HEK293 (cell line): ENCODE data around the gene PSMC1.
"Not testable (repeated sequence)": the region's sequence is repeated elsewhere in the genome, so short reads cannot be mapped to it uniquely, and the experiment has no call there.

Experiments
- CTCF ChIA-PET: fragments of 350-600 bp; formaldehyde crosslinking; extraction: SDS; loops from one replicate; lab custom pipeline; 2021; ENCODE audit warnings: antibody characterized with exemption; lab: Yijun Ruan, JAX
- POLR2A ChIA-PET: fragments of 300-600 bp; formaldehyde crosslinking; extraction: SDS; loops from one replicate; lab custom pipeline; 2020; ENCODE audit warnings: antibody characterized with exemption, inconsistent platforms; lab: Yijun Ruan, JAX
- H3K27ac ChIP-seq: fragments of 200-500 bp; sonication (Bioruptor generic); 2 replicates; pipeline ENCODE4 v1.5.1; 2014; ENCODE audit warnings: low read depth, low read length, control low read depth, inconsistent platforms; ENCODE audit errors: extremely low read depth
- H3K36me3 ChIP-seq, 2 experiments: fragments of 200-500 bp in 1 of 2; sonication (Bioruptor generic) in 1 of 2; 1 replicate in 1 of 2; 2 replicates in 1 of 2; pipeline ENCODE4 v1.5.1; 2014 to 2017; ENCODE audit warnings: inconsistent platforms in 2 of 2, low read length in 2 of 2; ENCODE audit not compliant: control insufficient read depth in 2 of 2, insufficient read depth in 1 of 2
- H3K4me1 ChIP-seq: fragments of 200-500 bp; sonication (Bioruptor generic); 2 replicates; pipeline ENCODE4 v1.5.1; 2014; ENCODE audit warnings: mild to moderate bottlenecking, low read length, inconsistent platforms; ENCODE audit not compliant: control insufficient read depth, insufficient read depth
- H3K4me3 ChIP-seq: 2 replicates; pipeline ENCODE4 v1.5.1; 2011; ENCODE audit warnings: low read depth, mild to moderate bottlenecking, control low read depth, low read length, moderate library complexity
- H3K9me3 ChIP-seq: fragments of 200-500 bp; sonication (Bioruptor generic); 2 replicates; pipeline ENCODE4 v1.5.1; 2014; ENCODE audit warnings: low read depth, low read length, inconsistent platforms; ENCODE audit not compliant: control insufficient read depth, insufficient read depth
- FEZF1 ChIP-seq: fragments of 450-650 bp; formaldehyde crosslinking; IDR thresholded peaks from 2 replicates; pipeline ENCODE4 v1.5.1; 2016; ENCODE audit warnings: missing biosample characterization, missing genetic modification characterization
- GLIS1 ChIP-seq: fragments of 450-650 bp; formaldehyde crosslinking; IDR thresholded peaks from 2 replicates; pipeline ENCODE4 v1.5.1; 2016; ENCODE audit warnings: missing biosample characterization, missing genetic modification characterization
- PRDM6 ChIP-seq: fragments of 450-650 bp; formaldehyde crosslinking; IDR thresholded peaks from 2 replicates; pipeline ENCODE4 v1.5.1; 2017; ENCODE audit warnings: missing biosample characterization, missing genetic modification characterization
- SCRT1 ChIP-seq: fragments of 450-650 bp; formaldehyde crosslinking; IDR thresholded peaks from 2 replicates; pipeline ENCODE4 v1.5.1; 2016; ENCODE audit warnings: missing biosample characterization, missing genetic modification characterization, borderline replicate concordance
- ZFHX2 ChIP-seq: fragments of 450-650 bp; formaldehyde crosslinking; conservative IDR thresholded peaks from 2 replicates; pipeline ENCODE4 v1.5.1; 2016; ENCODE audit warnings: missing biosample characterization, missing genetic modification characterization
- ZNF211 ChIP-seq: fragments of 450-650 bp; formaldehyde crosslinking; IDR thresholded peaks from 2 replicates; pipeline ENCODE4 v1.5.1; 2016; ENCODE audit warnings: low read depth, missing biosample characterization, missing genetic modification characterization
- ZNF266 ChIP-seq: fragments of 450-650 bp; formaldehyde crosslinking; IDR thresholded peaks from 2 replicates; pipeline ENCODE4 v1.5.1; 2016; ENCODE audit warnings: missing biosample characterization, missing genetic modification characterization, low read depth
- ZNF341 ChIP-seq: fragments of 450-650 bp; formaldehyde crosslinking; IDR thresholded peaks from 2 replicates; pipeline ENCODE4; 2016; ENCODE audit warnings: low read depth, missing biosample characterization, missing genetic modification characterization
- ZNF391 ChIP-seq: fragments of 450-650 bp; formaldehyde crosslinking; IDR thresholded peaks from 2 replicates; pipeline ENCODE4 v1.5.1; 2016; ENCODE audit warnings: low read depth, missing biosample characterization, missing genetic modification characterization, borderline replicate concordance
- ZNF398 ChIP-seq: fragments of 450-650 bp; formaldehyde crosslinking; IDR thresholded peaks from 2 replicates; pipeline ENCODE4 v1.5.1; 2017; ENCODE audit warnings: missing biosample characterization, missing genetic modification characterization
- ZNF416 ChIP-seq: fragments of 450-650 bp; formaldehyde crosslinking; IDR thresholded peaks from 2 replicates; pipeline ENCODE4 v1.5.1; 2016; ENCODE audit warnings: missing biosample characterization, missing genetic modification characterization
- ZNF48 ChIP-seq: fragments of 450-650 bp; formaldehyde crosslinking; IDR thresholded peaks from 2 replicates; pipeline ENCODE4 v1.5.1; 2016; ENCODE audit warnings: missing biosample characterization, missing genetic modification characterization
- ZNF558 ChIP-seq: fragments of 450-650 bp; formaldehyde crosslinking; IDR thresholded peaks from 2 replicates; pipeline ENCODE4 v1.5.1; 2016; ENCODE audit warnings: missing biosample characterization, missing genetic modification characterization
- ZSCAN30 ChIP-seq: fragments of 450-650 bp; IDR thresholded peaks from 2 replicates; pipeline ENCODE4 v1.5.1; 2018; ENCODE audit warnings: missing biosample characterization, mild to moderate bottlenecking, missing genetic modification characterization, moderate library complexity
- TF ChIP-seq, protein P1 (sequence below): fragments of 450-650 bp; formaldehyde crosslinking; IDR thresholded peaks from 2 replicates; pipeline ENCODE4 v1.5.1; 2016; ENCODE audit warnings: missing biosample characterization, missing genetic modification characterization

The PSMC1 gene

DNA sequence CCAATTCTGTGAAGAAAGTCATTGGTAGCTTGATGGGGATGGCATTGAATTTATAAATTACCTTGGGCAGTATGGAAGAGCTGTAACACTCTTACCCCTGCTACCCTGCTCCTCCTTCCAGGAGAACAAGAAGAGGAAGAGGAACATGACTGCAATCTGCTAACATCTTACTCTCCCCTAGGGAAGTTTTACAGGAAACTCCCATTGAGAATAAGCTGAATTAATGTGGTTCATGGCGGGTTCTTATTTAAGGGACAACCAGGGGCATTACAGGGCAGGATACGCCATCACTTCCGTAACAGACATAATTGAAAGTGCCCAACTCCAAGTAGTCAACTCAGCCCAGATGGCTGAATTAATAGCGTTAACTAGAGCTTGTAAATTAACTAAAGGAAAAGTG lies 9.4 kb upstream of the PSMC1 start (continued):
- TF ChIP-seq ZNF416 (tag by site-specific recombination) (no peak), ZNF558 (tag by site-specific recombination) (no peak), ZNF341 (tag by site-specific recombination) (no peak)
- TF ChIP-seq, all 188 proteins: peak for 0

- not testable (repeated sequence) for H3K4me1 ChIP-seq, H3K36me3 ChIP-seq, H3K4me3 ChIP-seq, H3K9me3 ChIP-seq, H3K27ac ChIP-seq
- ChIA-PET POLR2A (interaction anchor here (1.1 kb wide), 1 partner anchor 9 kb away, joined by 3 read pairs; the partner anchor contains the start of gene PSMC1), CTCF (interaction anchor here (0.6 to 1.2 kb wide), 4 partner anchors 12 to 490 kb away, joined by 3 to 6 read pairs (median 4); no protein-coding TSS in a partner anchor)
These were observed 8.9 kb upstream of the PSMC1 start for GRCh38 chr14:90247441-90247840.

DNA sequence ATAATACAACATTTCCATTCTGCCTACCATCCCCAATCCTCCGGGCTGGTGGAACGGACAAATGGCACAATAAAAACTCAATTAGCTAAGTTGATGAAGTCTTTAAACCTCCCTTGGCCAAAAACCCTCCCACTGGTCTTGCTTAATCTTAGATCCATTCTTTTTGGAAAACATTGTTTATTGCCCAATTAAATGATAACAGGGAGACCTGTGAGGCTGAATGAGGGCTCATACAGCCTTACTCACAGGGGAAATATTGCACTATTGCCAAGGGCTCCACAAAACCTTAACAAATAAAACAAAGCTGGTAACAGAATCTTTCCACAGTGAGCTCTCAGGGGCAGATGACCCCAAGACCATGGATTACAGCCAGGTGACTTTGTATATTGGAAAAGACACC lies 7.8 kb upstream of the PSMC1 start:
- ChIA-PET CTCF (no interaction called here), POLR2A (no interaction called here)
- Histone ChIP-seq H3K4me1 (no peaks in the 10 kb centered on the region), H3K36me3 (no peaks in the 10 kb centered on the region), H3K4me3 (no peak overlapping the region), H3K9me3 (no peaks in the 10 kb centered on the region), H3K27ac (no peak overlapping the region)
- no peak for TF ChIP-seq ZNF211 (tag by site-specific recombination)
- peak; percentile 53 for TF ChIP-seq PRDM6 (tag by site-specific recombination)
- peak; percentile 62; the same call in 1 of the 2 replicates for TF ChIP-seq SCRT1 (tag by site-specific recombination)
- no peak for TF ChIP-seq ZNF398 (tag by site-specific recombination)
- TF ChIP-seq ZFHX2 (tag by site-specific recombination) = peak; percentile 24; the same call in 1 of the 2 replicates
- TF ChIP-seq ZSCAN30 = 0 out of 2 replicates have a peak, but pooled peaks have one; percentile 45
- 0 out of 2 replicates have a peak, but pooled peaks have one; percentile 34 for TF ChIP-seq FEZF1 (tag by site-specific recombination)
- TF ChIP-seq, protein P1, sequence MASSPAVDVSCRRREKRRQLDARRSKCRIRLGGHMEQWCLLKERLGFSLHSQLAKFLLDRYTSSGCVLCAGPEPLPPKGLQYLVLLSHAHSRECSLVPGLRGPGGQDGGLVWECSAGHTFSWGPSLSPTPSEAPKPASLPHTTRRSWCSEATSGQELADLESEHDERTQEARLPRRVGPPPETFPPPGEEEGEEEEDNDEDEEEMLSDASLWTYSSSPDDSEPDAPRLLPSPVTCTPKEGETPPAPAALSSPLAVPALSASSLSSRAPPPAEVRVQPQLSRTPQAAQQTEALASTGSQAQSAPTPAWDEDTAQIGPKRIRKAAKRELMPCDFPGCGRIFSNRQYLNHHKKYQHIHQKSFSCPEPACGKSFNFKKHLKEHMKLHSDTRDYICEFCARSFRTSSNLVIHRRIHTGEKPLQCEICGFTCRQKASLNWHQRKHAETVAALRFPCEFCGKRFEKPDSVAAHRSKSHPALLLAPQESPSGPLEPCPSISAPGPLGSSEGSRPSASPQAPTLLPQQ (tag by site-specific recombination) = no peak
- TF ChIP-seq ZNF391 (tag by site-specific recombination) = no peak
- TF ChIP-seq GLIS1 (tag by site-specific recombination) = 0 out of 2 replicates have a peak, but pooled peaks have one; percentile 37
- TF ChIP-seq ZNF266 (tag by site-specific recombination) = no peak

DNA sequence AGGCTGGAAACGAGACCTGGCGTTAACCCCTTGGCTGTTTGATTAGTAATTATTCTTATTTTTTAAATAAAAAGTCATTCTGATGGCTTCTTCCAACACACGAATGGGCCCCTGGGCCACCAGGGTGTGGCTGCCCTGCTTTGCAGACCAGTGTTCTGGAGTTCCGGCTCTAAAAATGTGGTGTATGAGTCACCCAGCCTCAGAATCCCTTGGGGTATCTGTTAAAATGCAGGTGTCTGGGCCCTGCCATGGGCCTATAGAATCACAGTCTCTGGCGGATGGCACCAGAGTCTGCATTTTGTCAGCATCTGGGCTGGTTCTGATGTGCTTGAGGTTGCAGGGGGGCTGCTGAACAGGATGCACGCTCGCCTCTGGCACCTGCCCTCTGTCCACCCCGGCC lies 2.5 kb upstream of the PSMC1 start:
- H3K9me3 ChIP-seq = no peaks in the 10 kb centered on the region
- CTCF ChIA-PET = no interaction called here
- TF ChIP-seq ZNF341 (tag by site-specific recombination) (no peak), ZNF48 (tag by site-specific recombination) (no peak)
- POLR2A ChIA-PET = interaction anchor here (0.6 kb wide), 1 partner anchor 241 kb away, joined by 7 read pairs; no protein-coding TSS in a partner anchor
- peaks cover 0 to 11% of the 10 kb centered on the region in 2 experiments; a peak in 1 of 3 replicates for H3K36me3 ChIP-seq
- H3K4me1 ChIP-seq = no peaks in the 10 kb centered on the region; the same call in 1 of the 2 replicates
- H3K4me3 ChIP-seq = no peak overlapping the region
- no peak overlapping the region for H3K27ac ChIP-seq
